Measurements from ENCODE around the gene MORN2. TPM values are rescaled to one million over a fixed set of nuclear protein-coding genes. Genes with fewer than 3 reads are reported as not detected.

MORN2 gene
- total and polyA plus RNA-seq, 2 of the 13 experiments (the other 11 are each of a cell fraction or from before 2014, with no cell fraction given), result 7.0 to 28.0 TPM

DNA sequence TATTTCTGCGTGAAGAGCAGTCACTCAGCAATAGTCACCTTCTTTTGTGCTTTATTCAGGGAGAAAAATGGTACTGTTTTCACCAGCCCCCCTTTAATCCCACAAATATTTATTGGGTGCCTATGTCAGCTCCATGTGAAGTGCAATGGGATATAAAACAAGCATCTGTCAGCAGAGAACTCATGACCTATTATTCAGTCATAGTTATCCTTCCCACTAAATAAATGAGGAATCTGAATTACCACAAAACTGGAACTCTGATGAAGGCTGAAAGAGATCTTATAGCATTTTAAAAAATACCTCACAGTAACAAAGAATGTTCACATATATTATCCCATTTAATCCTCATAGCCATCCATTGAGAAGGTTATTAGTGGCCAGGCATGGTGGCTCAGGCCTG, 45.8 kb upstream of the MORN2 start:
- Histone ChIP-seq H3K9ac (ENCODE audit: insufficient read depth, low read depth, low read length) (no peak overlapping the region), H3K79me2 (ENCODE audit: insufficient read depth, low read length) (no peaks in the 10 kb centered on the region), H3K9me3 (ENCODE audit: low read length) (no peaks in the 10 kb centered on the region), H2AFZ (ENCODE audit: low read length) (no peak overlapping the region), H3K4me1 (ENCODE audit: insufficient read depth, low read length) (no peaks in the 10 kb centered on the region), H3K27ac (ENCODE audit: extremely low read length, insufficient read depth, low read length) (no peak overlapping the region), H3K4me3 (replicated peaks in 1 of 3; ENCODE audit: insufficient read depth in 1 of 3, low read depth in 2 of 3, low read length in 3 of 3) (no peak overlapping the region), H4K20me1 (ENCODE audit: insufficient read depth, low read length) (no peaks in the 10 kb centered on the region), H3K27me3 (ENCODE audit: control insufficient read depth in 1 of 2, insufficient read depth in 2 of 2, low read length in 2 of 2) (no peaks in the 10 kb centered on the region), H3K36me3 (replicated peaks in 1 of 2; ENCODE audit: control insufficient read depth in 1 of 2, insufficient read depth in 2 of 2, low read length in 2 of 2) (peaks cover 12 to 29% of the 10 kb centered on the region in 2 experiments; a peak in 4 of 5 replicates), H3K4me2 (ENCODE audit: low read depth, low read length) (no peak overlapping the region)
- in situ Hi-C loops (cut with HindIII; ENCODE audit: extremely low pct_ligation_motif_present, low pct_unique_long_range_greater_than_20kb), result no loop called here
- intact Hi-C loops (cut with micrococcal nuclease; ENCODE audit: unreplicated experiment), result loop anchor here (10.0 kb wide), 1 partner anchor 85 kb away; no protein-coding TSS in a partner anchor
- WGBS (ENCODE audit: low lambda C conversion rate), result 94% methylated on average over 1 of the region's 1 CpG
- ATAC-seq (no peak), FAIRE-seq (no peak), DNase-seq (ENCODE audit: low spot score) (no peak)
- ChIA-PET CTCF (ENCODE audit: low intra/inter-chr PET ratio, low total read pairs) (no interaction called here), POLR2A (no interaction called here)
- no peak for TF ChIP-seq ZNF766 (CRISPR knock-in tag; IDR thresholded peaks at IDR 0.05; ENCODE audit: borderline replicate concordance)
- BruUV-seq (replicated peaks), result no TSS peak

DNA sequence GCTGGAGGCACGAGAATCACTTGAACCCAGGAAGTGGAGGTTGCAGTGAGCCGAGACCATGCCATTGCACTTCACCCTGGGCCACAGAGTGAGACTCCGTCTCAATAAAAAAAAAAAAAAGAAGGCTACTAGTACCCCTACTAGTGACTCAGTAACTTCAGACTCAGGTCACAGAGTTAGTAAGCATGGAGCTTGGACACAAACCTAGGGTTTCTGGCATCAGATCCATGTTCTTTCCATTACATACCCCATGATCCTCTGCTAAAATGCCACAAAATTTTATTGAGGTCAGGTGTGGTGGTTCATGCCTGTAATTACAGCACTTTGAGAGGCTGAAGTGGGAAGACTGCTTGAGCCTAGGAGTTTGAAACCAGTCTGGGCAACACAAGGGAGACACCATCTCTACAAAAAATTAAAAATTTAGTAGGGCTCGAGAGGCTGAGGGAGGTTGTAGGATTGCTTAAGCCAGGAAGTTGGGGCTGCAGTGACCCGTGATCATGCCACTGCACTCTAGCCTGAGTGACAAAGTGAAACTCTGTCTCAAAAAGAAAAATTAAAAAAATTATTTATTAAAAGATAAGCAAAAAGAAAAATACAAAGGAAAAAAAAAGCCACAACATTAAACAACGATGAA, 45.1 kb upstream of the MORN2 start:
- no peak overlapping the region for H2AFZ ChIP-seq (ENCODE audit: low read length)

More for the DNA sequence above, 45.1 kb upstream of the MORN2 start:
- Histone ChIP-seq H4K20me1 (ENCODE audit: insufficient read depth, low read length) (no peaks in the 10 kb centered on the region), H3K36me3 (replicated peaks in 1 of 2; ENCODE audit: control insufficient read depth in 1 of 2, insufficient read depth in 2 of 2, low read length in 2 of 2) (peaks cover 11 to 32% of the 10 kb centered on the region in 2 experiments; a peak in 4 of 5 replicates), H3K4me1 (ENCODE audit: insufficient read depth, low read length) (no peaks in the 10 kb centered on the region), H3K4me3 (replicated peaks in 1 of 3; ENCODE audit: insufficient read depth in 1 of 3, low read depth in 2 of 3, low read length in 3 of 3) (no peak overlapping the region), H3K4me2 (ENCODE audit: low read depth, low read length) (no peak overlapping the region), H3K9me3 (ENCODE audit: low read length) (no peaks in the 10 kb centered on the region), H3K9ac (ENCODE audit: insufficient read depth, low read depth, low read length) (no peak overlapping the region), H3K27ac (ENCODE audit: extremely low read length, insufficient read depth, low read length) (no peak overlapping the region), H3K27me3 (ENCODE audit: control insufficient read depth in 1 of 2, insufficient read depth in 2 of 2, low read length in 2 of 2) (no peaks in the 10 kb centered on the region), H3K79me2 (ENCODE audit: insufficient read depth, low read length) (no peaks in the 10 kb centered on the region)
- in situ Hi-C loops (cut with HindIII; ENCODE audit: extremely low pct_ligation_motif_present, low pct_unique_long_range_greater_than_20kb), result no loop called here
- intact Hi-C loops (cut with micrococcal nuclease; ENCODE audit: unreplicated experiment), result loop anchor here (10.0 kb wide), 1 partner anchor 86 kb away; no protein-coding TSS in a partner anchor
- CTCF ChIA-PET (ENCODE audit: low intra/inter-chr PET ratio, low total read pairs), result no interaction called here
- FAIRE-seq, result no peak
- BruUV-seq (replicated peaks), result no TSS peak
- DNase-seq (ENCODE audit: low spot score), result no peak
- TF ChIP-seq MIER3 (CRISPR knock-in tag; IDR thresholded peaks at IDR 0.05; ENCODE audit: borderline replicate concordance), result no peak
- TF ChIP-seq, protein P1, sequence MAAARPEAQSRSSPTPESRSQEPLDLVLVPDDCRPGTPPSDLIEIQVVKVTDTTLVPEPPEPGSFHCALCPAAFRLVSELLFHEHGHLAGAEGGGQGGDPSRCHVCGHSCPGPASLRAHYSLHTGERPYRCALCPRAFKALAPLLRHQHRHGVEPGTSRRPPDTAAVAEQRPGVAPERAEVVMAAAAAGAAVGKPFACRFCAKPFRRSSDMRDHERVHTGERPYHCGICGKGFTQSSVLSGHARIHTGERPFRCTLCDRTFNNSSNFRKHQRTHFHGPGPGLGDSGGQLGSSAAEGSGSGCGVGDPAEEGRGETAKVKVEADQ (CRISPR knock-in tag; IDR thresholded peaks at IDR 0.05; ENCODE audit: borderline replicate concordance), result no peak
- 92% methylated on average over 6 of the region's 6 CpGs for WGBS (ENCODE audit: low lambda C conversion rate)
- POLR2A ChIA-PET, result no interaction called here
- ATAC-seq, result no peak
